Nephron progenitor cell (in vitro differentiated cells): ENCODE measurements around the gene CBX8.

Source experiments
- DNase-seq: peaks from one replicate; pipeline ENCODE4 v3.0.0; 2021
- H3K27ac Mint-ChIP-seq: 2 replicates; pipeline ENCODE4 v1.8.0; 2021; ENCODE audit warnings: mild to moderate bottlenecking, moderate library complexity, mixed read lengths
- H3K27me3 Mint-ChIP-seq: 2 replicates; pipeline ENCODE4 v1.8.0; 2021; ENCODE audit warnings: mild to moderate bottlenecking, low read depth, mixed read lengths; ENCODE audit not compliant: poor library complexity
- H3K36me3 Mint-ChIP-seq: 2 replicates; pipeline ENCODE4 v1.8.0; 2021; ENCODE audit warnings: low read depth, mixed read lengths
- H3K4me1 Mint-ChIP-seq: 2 replicates; pipeline ENCODE4 v1.8.0; 2021; ENCODE audit warnings: mixed read lengths
- H3K4me3 Mint-ChIP-seq: 2 replicates; pipeline ENCODE4 v1.8.0; 2021; ENCODE audit warnings: mild to moderate bottlenecking, moderate library complexity, mixed read lengths
- H3K9me3 Mint-ChIP-seq: 2 replicates; pipeline ENCODE4 v1.8.0; 2021; ENCODE audit warnings: mild to moderate bottlenecking, moderate library complexity, mixed read lengths
- CTCF ChIP-seq: fragments of 200-600 bp; sonication (generic); IDR thresholded peaks from 2 replicates; pipeline ENCODE4 v1.5.0; 2021; ENCODE audit warnings: antibody characterized with exemption

Gene CBX8

GRCh38 chr17:79832218-79833109 lies 35.6 kb upstream of the CBX8 start:
- peaks cover 96% of the 10 kb centered on the region for H3K27me3 Mint-ChIP-seq
- peaks cover 4% of the 10 kb centered on the region for H3K36me3 Mint-ChIP-seq
- no peak for TF ChIP-seq CTCF
- no peak overlapping the region for H3K27ac Mint-ChIP-seq
- DNase-seq = peak; percentile 75
- peaks cover 49% of the 10 kb centered on the region for H3K4me1 Mint-ChIP-seq
- H3K9me3 Mint-ChIP-seq = no peaks in the 10 kb centered on the region
- peak overlapping the region; percentile 73 for H3K4me3 Mint-ChIP-seq

DNA sequence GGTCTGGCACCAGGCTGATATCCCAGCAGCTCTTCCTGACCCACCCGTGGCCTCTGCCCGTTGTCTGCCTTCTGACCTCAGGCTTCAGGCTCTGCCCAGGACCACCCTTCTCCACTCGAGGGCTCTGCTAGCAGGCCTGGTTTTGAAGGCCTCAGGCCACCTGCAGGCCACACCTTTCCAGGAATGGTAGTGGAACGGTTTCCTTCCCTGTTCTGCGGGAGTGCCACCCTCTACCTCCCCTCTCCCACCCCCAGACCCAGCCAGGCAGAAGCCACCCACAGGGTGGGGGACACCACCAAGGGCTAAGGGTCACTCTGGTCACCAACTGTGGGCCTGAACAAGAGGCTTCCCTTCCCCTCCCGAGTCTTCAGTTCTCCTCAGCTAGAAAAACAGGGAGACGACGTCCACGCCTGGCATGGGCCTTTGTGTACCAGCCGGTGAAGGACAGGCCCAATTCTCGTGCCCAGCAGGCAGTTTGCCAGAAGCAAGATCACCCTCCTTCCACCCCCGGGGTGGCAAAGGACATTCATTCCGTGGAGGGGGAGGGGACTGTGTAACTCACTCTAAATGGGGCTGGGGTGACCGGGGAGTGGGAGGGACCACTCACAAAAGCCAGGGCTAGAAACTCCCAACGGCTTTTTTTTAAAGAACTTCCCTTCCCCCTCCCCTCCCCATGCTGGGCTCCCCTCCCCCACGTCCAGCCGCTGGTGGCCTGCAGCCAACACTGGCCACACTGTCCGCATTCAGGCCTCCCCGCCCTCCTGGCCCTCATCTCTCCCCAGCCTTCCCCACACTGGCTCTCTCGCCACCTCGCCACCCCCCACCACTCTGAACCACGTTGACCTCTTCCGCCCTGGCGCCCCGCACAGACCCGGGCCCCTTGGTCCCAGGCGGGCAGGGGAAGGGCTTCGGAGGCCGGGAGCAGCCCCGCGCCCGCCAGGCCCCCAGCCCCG lies 34.7 kb upstream of the CBX8 start:
- DNase-seq = peak; percentile 57
- no peak for TF ChIP-seq CTCF
- peak overlapping the region; percentile 64 for H3K4me3 Mint-ChIP-seq
- H3K27ac Mint-ChIP-seq = no peak overlapping the region
- H3K36me3 Mint-ChIP-seq = peaks cover 4% of the 10 kb centered on the region
- no peaks in the 10 kb centered on the region for H3K9me3 Mint-ChIP-seq
- peaks cover 98% of the 10 kb centered on the region for H3K27me3 Mint-ChIP-seq
- H3K4me1 Mint-ChIP-seq = peaks cover 49% of the 10 kb centered on the region

- Mint-ChIP-seq H3K27me3 (peaks cover 98% of the 10 kb centered on the region), H3K27ac (no peak overlapping the region), H3K4me3 (no peak overlapping the region), H3K36me3 (peaks cover 4% of the 10 kb centered on the region), H3K4me1 (peaks cover 56% of the 10 kb centered on the region), H3K9me3 (no peaks in the 10 kb centered on the region)
- TF ChIP-seq CTCF = no peak
- DNase-seq = no peak
Observed at GRCh38 chr17:79830763-79831264, 33.9 kb upstream of the CBX8 start.

- Mint-ChIP-seq H3K27me3 (peaks cover 98% of the 10 kb centered on the region), H3K27ac (no peak overlapping the region), H3K9me3 (no peaks in the 10 kb centered on the region), H3K4me3 (no peak overlapping the region), H3K36me3 (peaks cover 4% of the 10 kb centered on the region), H3K4me1 (peaks cover 56% of the 10 kb centered on the region)
- no peak for TF ChIP-seq CTCF
- no peak for DNase-seq
Observed at GRCh38 chr17:79830303-79830702, 33.4 kb upstream of the CBX8 start.

GRCh38 chr17:79829457-79829856 lies 32.6 kb upstream of the CBX8 start:
- H3K9me3 Mint-ChIP-seq = peaks cover 2% of the 10 kb centered on the region
- peaks cover 3% of the 10 kb centered on the region for H3K36me3 Mint-ChIP-seq
- H3K4me1 Mint-ChIP-seq = peaks cover 48% of the 10 kb centered on the region
- H3K27ac Mint-ChIP-seq = no peak overlapping the region
- peaks cover 97% of the 10 kb centered on the region for H3K27me3 Mint-ChIP-seq
- no peak overlapping the region for H3K4me3 Mint-ChIP-seq
- no peak for DNase-seq
- TF ChIP-seq CTCF = no peak
